Activated T-cell treated with anti-CD3 and anti-CD28 coated beads, Interleukin-2, amount 50 U/mL, for 24 hours (primary cell): ENCODE data around the gene B4GALT5.

Experiments used
- DNase-seq: peaks from one replicate; pipeline ENCODE4 v3.0.0-alpha.2; 2020
- H3K27ac Mint-ChIP-seq: 2 replicates; pipeline ENCODE4 v1.8.0; 2020; ENCODE audit warnings: mild to moderate bottlenecking, mixed read lengths
- H3K27me3 Mint-ChIP-seq: 2 replicates; pipeline ENCODE4 v1.8.0; 2020; ENCODE audit warnings: mixed read lengths
- H3K36me3 Mint-ChIP-seq: 2 replicates; pipeline ENCODE4 v1.8.0; 2020; ENCODE audit warnings: low read depth, mixed read lengths
- H3K4me1 Mint-ChIP-seq: 2 replicates; pipeline ENCODE4 v1.8.0; 2020; ENCODE audit warnings: low read depth, mixed read lengths
- H3K4me3 Mint-ChIP-seq: 2 replicates; pipeline ENCODE4 v1.8.0; 2020; ENCODE audit warnings: mild to moderate bottlenecking, moderate library complexity, mixed read lengths
- H3K9me3 Mint-ChIP-seq: 2 replicates; pipeline ENCODE4 v1.8.0; 2020; ENCODE audit warnings: mixed read lengths

B4GALT5 gene

DNA sequence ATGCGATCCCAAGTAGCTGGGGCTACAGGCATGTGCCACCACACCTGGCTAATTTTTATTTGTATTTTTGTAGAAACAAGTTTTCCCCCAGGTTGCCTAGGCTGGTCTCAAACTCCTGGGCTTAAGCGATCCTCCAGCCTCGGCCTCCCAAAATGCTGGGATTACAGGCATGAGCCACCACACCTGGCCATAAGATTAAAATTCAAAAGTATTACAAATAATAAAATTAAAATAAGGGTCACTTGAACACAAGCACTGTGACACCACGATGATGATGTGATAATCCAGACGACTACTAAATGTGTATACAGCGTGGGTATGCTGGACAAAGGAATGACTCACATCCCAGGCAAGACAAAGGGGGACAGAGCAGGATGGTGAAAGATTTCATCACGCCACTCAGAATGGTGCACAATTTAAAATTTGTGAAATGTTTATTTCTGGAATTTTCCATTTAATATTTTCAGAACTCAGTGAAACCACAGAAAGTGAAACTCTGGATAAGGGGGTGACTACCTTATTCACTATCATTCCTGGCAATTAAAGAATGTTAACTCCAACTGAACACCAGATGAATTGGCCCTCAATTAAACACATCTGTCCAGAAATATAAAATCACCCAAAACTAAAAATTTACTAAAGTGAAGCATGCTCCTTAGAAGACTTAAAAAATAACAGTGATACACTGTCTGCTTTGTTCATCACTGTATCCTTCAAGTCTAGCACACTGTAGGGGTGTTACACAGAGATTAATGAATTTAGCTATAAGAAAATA, 13.1 kb downstream of the B4GALT5 start:
- DNase-seq: no peak
- Mint-ChIP-seq H3K36me3 (peaks cover 30% of the 10 kb centered on the region), H3K27me3 (no peaks in the 10 kb centered on the region), H3K27ac (peak overlapping the region; percentile 83), H3K4me1 (peaks cover 80% of the 10 kb centered on the region), H3K9me3 (no peaks in the 10 kb centered on the region), H3K4me3 (no peak overlapping the region)

DNA sequence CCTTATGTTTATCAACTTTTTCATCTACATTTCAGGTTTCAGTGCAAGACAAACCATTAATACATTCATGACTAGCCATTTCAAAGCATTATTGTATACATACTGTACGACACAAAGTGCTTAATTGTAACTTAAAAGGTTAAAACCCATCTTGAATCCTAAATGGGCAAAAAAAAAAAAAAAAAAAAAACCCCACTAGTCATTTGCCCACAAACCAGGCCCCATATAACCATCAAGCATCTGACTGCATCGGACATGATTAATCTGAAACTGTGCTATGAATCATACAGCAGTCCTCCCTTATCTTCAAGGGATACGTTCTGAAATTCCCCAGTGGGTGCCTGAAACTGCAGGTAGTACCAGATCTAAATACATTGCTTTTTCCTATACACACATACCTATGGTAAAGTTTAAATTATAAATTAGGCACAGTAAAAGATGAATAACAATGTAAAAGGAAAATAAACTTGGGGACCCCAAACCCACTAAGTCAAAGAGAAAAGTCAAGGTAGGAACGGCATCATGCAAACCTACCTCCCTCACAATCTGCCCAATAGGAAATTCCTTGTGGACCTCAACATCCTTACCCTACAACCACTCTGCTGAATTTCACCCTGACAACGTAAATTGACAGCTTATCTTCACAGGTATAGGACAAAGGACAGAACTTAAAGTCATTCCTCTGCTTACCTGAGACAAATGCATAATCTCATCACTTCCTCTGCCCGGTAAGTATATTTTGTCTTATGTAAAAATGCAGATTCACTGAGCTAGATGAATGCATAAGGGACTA, 14.3 kb downstream of the B4GALT5 start:
- Mint-ChIP-seq H3K9me3 (no peaks in the 10 kb centered on the region), H3K4me3 (peak overlapping the region; percentile 47), H3K36me3 (peaks cover 23% of the 10 kb centered on the region), H3K27me3 (no peaks in the 10 kb centered on the region), H3K27ac (peak overlapping the region; percentile 87), H3K4me1 (peaks cover 76% of the 10 kb centered on the region)
- DNase-seq: no peak

GRCh38 chr20:49698477-49698876, 15.2 kb downstream of the B4GALT5 start:
- peak overlapping the region; percentile 47 for H3K4me3 Mint-ChIP-seq
- no peaks in the 10 kb centered on the region for H3K27me3 Mint-ChIP-seq
- no peak for DNase-seq
- H3K4me1 Mint-ChIP-seq: peaks cover 82% of the 10 kb centered on the region
- no peaks in the 10 kb centered on the region for H3K9me3 Mint-ChIP-seq
- peak overlapping the region; percentile 87 for H3K27ac Mint-ChIP-seq
- peaks cover 20% of the 10 kb centered on the region for H3K36me3 Mint-ChIP-seq

GRCh38 chr20:49697071-49697470, 16.6 kb downstream of the B4GALT5 start:
- no peak overlapping the region for H3K4me3 Mint-ChIP-seq
- H3K36me3 Mint-ChIP-seq: peaks cover 15% of the 10 kb centered on the region
- H3K9me3 Mint-ChIP-seq: no peaks in the 10 kb centered on the region
- H3K27ac Mint-ChIP-seq: no peak overlapping the region
- DNase-seq: no peak
- no peaks in the 10 kb centered on the region for H3K27me3 Mint-ChIP-seq
- H3K4me1 Mint-ChIP-seq: peaks cover 79% of the 10 kb centered on the region

- H3K4me3 Mint-ChIP-seq: no peak overlapping the region
- peaks cover 11% of the 10 kb centered on the region for H3K36me3 Mint-ChIP-seq
- DNase-seq: no peak
- no peaks in the 10 kb centered on the region for H3K9me3 Mint-ChIP-seq
- no peaks in the 10 kb centered on the region for H3K27me3 Mint-ChIP-seq
- H3K27ac Mint-ChIP-seq: no peak overlapping the region
- peaks cover 78% of the 10 kb centered on the region for H3K4me1 Mint-ChIP-seq
Measured at GRCh38 chr20:49696594-49696993, 17.1 kb downstream of the B4GALT5 start.

DNA sequence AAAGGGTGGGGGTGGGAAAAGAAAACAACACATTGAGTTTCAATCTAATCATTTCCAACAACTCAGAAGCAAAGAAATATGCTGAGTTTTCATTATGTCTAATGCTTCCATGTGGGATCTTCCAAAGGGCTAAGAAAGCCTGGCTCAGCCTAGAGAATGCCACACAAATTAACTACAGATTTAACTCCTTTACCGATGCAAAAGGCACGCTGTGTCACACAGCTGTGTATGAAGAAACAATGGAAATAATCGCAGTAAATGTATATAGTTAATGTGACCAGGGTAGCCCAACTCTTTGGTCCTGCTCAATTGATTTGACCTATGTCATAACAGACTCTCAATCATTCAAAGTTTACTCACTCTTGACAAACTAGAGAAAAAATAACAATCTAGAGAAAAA, 17.8 kb downstream of the B4GALT5 start:
- peaks cover 78% of the 10 kb centered on the region for H3K4me1 Mint-ChIP-seq

GRCh38 chr20:49694450-49695071, 19.1 kb downstream of the B4GALT5 start:
- Mint-ChIP-seq H3K36me3 (peaks cover 9% of the 10 kb centered on the region), H3K9me3 (no peaks in the 10 kb centered on the region), H3K4me1 (peaks cover 68% of the 10 kb centered on the region), H3K27me3 (no peaks in the 10 kb centered on the region), H3K27ac (peak overlapping the region; percentile 0), H3K4me3 (no peak overlapping the region)
- DNase-seq: no peak

More for the DNA sequence above, 17.8 kb downstream of the B4GALT5 start:
- Mint-ChIP-seq H3K4me3 (no peak overlapping the region), H3K36me3 (peaks cover 9% of the 10 kb centered on the region), H3K9me3 (no peaks in the 10 kb centered on the region), H3K27ac (no peak overlapping the region), H3K27me3 (no peaks in the 10 kb centered on the region)
- no peak for DNase-seq

DNA sequence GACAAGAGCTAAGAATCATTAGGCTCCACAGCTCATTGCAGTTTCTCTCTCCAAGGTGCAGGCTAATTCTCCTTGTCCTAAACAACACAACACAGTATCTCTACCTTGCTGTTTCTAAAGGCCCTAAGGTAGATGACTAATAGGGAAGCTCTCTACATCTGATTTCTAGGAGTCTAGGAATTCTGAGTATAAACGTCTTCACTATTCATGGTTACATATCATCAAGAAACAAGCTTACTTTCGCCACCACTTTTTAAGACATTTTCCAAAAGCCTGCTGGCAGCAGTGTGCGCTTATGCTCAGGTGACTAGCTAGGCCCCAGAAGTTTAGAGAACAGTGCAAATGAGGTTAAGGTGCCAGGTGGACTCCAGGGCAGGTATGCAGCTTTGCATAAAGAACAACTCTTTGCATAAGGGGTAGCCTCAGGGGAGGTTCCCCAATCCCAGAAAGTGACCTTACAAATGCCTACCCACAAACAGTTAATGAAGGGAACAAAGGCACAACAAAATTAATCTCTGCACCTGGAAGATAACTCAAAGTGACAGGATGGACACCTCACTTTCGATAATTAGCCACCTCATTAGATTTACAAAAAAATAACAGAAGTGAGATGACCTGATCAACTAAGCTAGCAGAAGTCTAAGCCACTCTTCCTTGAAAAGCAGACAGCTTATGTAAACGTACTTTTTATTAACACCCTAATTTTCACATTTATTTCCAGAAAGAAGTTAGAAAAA, 20.1 kb downstream of the B4GALT5 start:
- H3K4me1 Mint-ChIP-seq: peaks cover 61% of the 10 kb centered on the region
- peaks cover 12% of the 10 kb centered on the region for H3K36me3 Mint-ChIP-seq
- no peak overlapping the region for H3K4me3 Mint-ChIP-seq
- H3K27me3 Mint-ChIP-seq: no peaks in the 10 kb centered on the region
- H3K9me3 Mint-ChIP-seq: no peaks in the 10 kb centered on the region
- DNase-seq: no peak
- no peak overlapping the region for H3K27ac Mint-ChIP-seq

DNA sequence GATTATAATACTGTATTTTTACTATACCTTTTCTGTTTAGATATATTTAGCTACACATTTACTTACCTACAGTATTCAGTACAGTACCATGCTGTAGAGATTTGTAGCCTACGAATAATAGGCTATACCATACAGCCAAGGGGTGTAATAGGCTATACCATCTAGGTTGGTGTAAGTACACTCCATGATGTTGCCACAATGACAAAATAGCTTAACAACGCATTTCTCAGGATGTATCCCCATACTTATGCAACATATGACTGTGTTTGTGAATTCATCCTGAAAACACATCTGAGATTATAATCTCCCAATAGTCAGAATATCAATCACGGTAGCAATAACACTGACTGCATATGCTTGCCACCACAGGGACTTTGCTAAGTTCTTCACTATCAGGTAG, 20.7 kb downstream of the B4GALT5 start:
- Mint-ChIP-seq H3K27me3 (no peaks in the 10 kb centered on the region), H3K9me3 (no peaks in the 10 kb centered on the region), H3K4me3 (no peak overlapping the region), H3K27ac (no peak overlapping the region), H3K36me3 (peaks cover 14% of the 10 kb centered on the region), H3K4me1 (peaks cover 60% of the 10 kb centered on the region)
- DNase-seq: no peak

GRCh38 chr20:49691818-49692568, 21.7 kb downstream of the B4GALT5 start:
- Mint-ChIP-seq H3K4me3 (no peak overlapping the region), H3K9me3 (no peaks in the 10 kb centered on the region), H3K27me3 (no peaks in the 10 kb centered on the region), H3K27ac (no peak overlapping the region), H3K36me3 (peaks cover 10% of the 10 kb centered on the region), H3K4me1 (peaks cover 53% of the 10 kb centered on the region)
- DNase-seq: no peak

- Mint-ChIP-seq H3K27me3 (no peaks in the 10 kb centered on the region), H3K27ac (no peak overlapping the region), H3K4me1 (peaks cover 51% of the 10 kb centered on the region), H3K4me3 (no peak overlapping the region), H3K36me3 (peaks cover 9% of the 10 kb centered on the region), H3K9me3 (no peaks in the 10 kb centered on the region)
- no peak for DNase-seq
Measured at GRCh38 chr20:49690899-49691620, 22.6 kb downstream of the B4GALT5 start.

GRCh38 chr20:49687595-49688567, 25.8 kb downstream of the B4GALT5 start:
- H3K27ac Mint-ChIP-seq: no peak overlapping the region
- H3K36me3 Mint-ChIP-seq: peaks cover 25% of the 10 kb centered on the region
- H3K27me3 Mint-ChIP-seq: no peaks in the 10 kb centered on the region
- H3K4me3 Mint-ChIP-seq: no peak overlapping the region
- H3K9me3 Mint-ChIP-seq: no peaks in the 10 kb centered on the region
- H3K4me1 Mint-ChIP-seq: peaks cover 39% of the 10 kb centered on the region
- DNase-seq: no peak
